ENCODE results near the gene LY6G5B. TPM values are rescaled to one million over a fixed set of nuclear protein-coding genes. Genes with fewer than 3 reads are reported as not detected.

The LY6G5B gene
- total and polyA plus RNA-seq, 2 donors (not counting 3 experiments of a cell fraction or from before 2014, with no cell fraction given) = 15.4 to 25.0 TPM

GRCh38 chr6:31620586-31621319 lies 49.0 kb upstream of the LY6G5B start, which contains the start of gene PRRC2A:
TSS of gene PRRC2A (plus strand) at chr6:31620715. CDS start at chr6:31622790, 2,075 bp downstream.
- DNase-seq (ENCODE audit: low read depth, low spot score) (no peak), FAIRE-seq (peak; percentile 38)
- no peaks in the 10 kb centered on the region for H3K9me3 ChIP-seq (replicated peaks; ENCODE audit: control insufficient read depth, insufficient read depth, low read length)
- H3K9ac ChIP-seq (replicated peaks; ENCODE audit: extremely low read depth, insufficient read depth, low read length) = peak within 1 kb of the TSS; percentile 99
- BruUV-seq (replicated peaks) = no TSS peak
- H3K79me2 ChIP-seq (ENCODE audit: control insufficient read depth, insufficient read depth, low read length) = peaks cover 48% of the 10 kb centered on the region
- intact Hi-C loops (cut with micrococcal nuclease) = loop anchor here (1.0 to 5.0 kb wide), 10 partner anchors 32 to 243 kb away; partner anchors contain the start of genes ABHD16A, BAG6, DDX39B and HSPA1B
- CTCF ChIA-PET = interaction anchor here (0.9 to 3.9 kb wide), 4 partner anchors 19 to 70 kb away, joined by 3 to 18 read pairs (median 4); partner anchors contain the start of gene BAG6
- dilution Hi-C loops (cut with MboI; ENCODE audit: extremely low pct_ligation_motif_present, low sequenced_read_pairs) = no loop called here
- H3K9me1 ChIP-seq (replicated peaks; ENCODE audit: control insufficient read depth, extremely low read depth, insufficient read depth, low read length) = no peaks in the 10 kb centered on the region
- POLR2A ChIA-PET = interaction anchor here (1.1 to 2.2 kb wide), 4 partner anchors 13 to 78 kb away, joined by 3 to 4 read pairs (median 3); partner anchors contain the start of gene C6orf47
- TF ChIP-seq FOS (IDR thresholded peaks at IDR 0.05; ENCODE audit: borderline replicate concordance, insufficient read depth, low read length) = no peak
- TF ChIP-seq CTCF (IDR thresholded peaks at IDR 0.05; ENCODE audit: extremely low read depth in 1 of 2, insufficient read depth in 1 of 2, low read depth in 1 of 2, low read length in 2 of 2) = no peak
- no peak for TF ChIP-seq EZH2 (IDR thresholded peaks at IDR 0.05; ENCODE audit: borderline replicate concordance, low read depth, low read length, severe bottlenecking)
- TF ChIP-seq JUN (IDR thresholded peaks at IDR 0.05; ENCODE audit: borderline replicate concordance, insufficient read depth, insufficient read length, low read depth) = no peak
- TF ChIP-seq POLR2A (IDR thresholded peaks at IDR 0.05; ENCODE audit: low read depth, low read length) = peak; percentile 86
- TF ChIP-seq MAX (IDR thresholded peaks at IDR 0.05; ENCODE audit: insufficient read depth, insufficient read length) = no peak
- TF ChIP-seq GATA2 (IDR thresholded peaks at IDR 0.05; ENCODE audit: insufficient read depth, insufficient read length, low read depth, low read length) = no peak
- TF ChIP-seq MYC (IDR thresholded peaks at IDR 0.05; ENCODE audit: low read depth, low read length) = peak; percentile 32
- TF ChIP-seq POLR2AphosphoS5 (IDR thresholded peaks at IDR 0.05; ENCODE audit: insufficient read depth, low read depth, low read length) = peak; percentile 78
- peaks cover 13% of the 10 kb centered on the region for H3K4me1 ChIP-seq (ENCODE audit: control insufficient read depth, extremely low read depth, insufficient read depth, low read length)
- H3K27ac ChIP-seq (ENCODE audit: insufficient read depth, low read depth, low read length) = peak within 1 kb of the TSS; percentile 95
- no peaks in the 10 kb centered on the region for H3K27me3 ChIP-seq (ENCODE audit: control insufficient read depth in 2 of 2, insufficient read depth in 2 of 2, low read length in 2 of 2)
- H3K36me3 ChIP-seq (ENCODE audit: control insufficient read depth in 2 of 2, extremely low read depth in 1 of 2, insufficient read depth in 2 of 2, low read length in 2 of 2) = peaks cover 15 to 21% of the 10 kb centered on the region in 2 experiments
- H4K20me1 ChIP-seq (replicated peaks; ENCODE audit: control insufficient read depth, extremely low read depth, insufficient read depth, low read length) = no peaks in the 10 kb centered on the region
- H3K4me3 ChIP-seq (replicated peaks in 1 of 3; ENCODE audit: insufficient read depth in 1 of 3, low read depth in 1 of 3, low read length in 3 of 3) = peak within 1 kb of the TSS; percentile 80 to 99 (median 95)
- H2AFZ ChIP-seq (ENCODE audit: low read depth, low read length) = peak within 1 kb of the TSS; percentile 65
- H3K4me2 ChIP-seq (ENCODE audit: insufficient read depth, low read length) = peak within 1 kb of the TSS; percentile 92
